Mucosa of stomach (tissue), 1 donor: ENCODE measurements around the gene TBC1D4.

Experiments
- H3K27me3 ChIP-seq: one replicate; pipeline ENCODE4 v1.7.0; 2013; ENCODE audit warnings: mild to moderate bottlenecking, low read length; ENCODE audit not compliant: control insufficient read depth, insufficient read depth
- H3K36me3 ChIP-seq: one replicate; pipeline ENCODE4 v1.7.0; 2013; ENCODE audit warnings: low read length; ENCODE audit not compliant: control insufficient read depth, insufficient read depth
- H3K4me1 ChIP-seq: one replicate; pipeline ENCODE4 v1.7.0; 2013; ENCODE audit warnings: mild to moderate bottlenecking, low read length; ENCODE audit not compliant: control insufficient read depth, insufficient read depth
- H3K4me3 ChIP-seq: one replicate; pipeline ENCODE4 v1.7.0; 2013; ENCODE audit warnings: low read length
- H3K9ac ChIP-seq: one replicate; pipeline ENCODE4 v1.7.0; 2013; ENCODE audit warnings: mild to moderate bottlenecking, low read length, moderate library complexity
- H3K9me3 ChIP-seq: one replicate; pipeline ENCODE4 v1.7.0; 2013; ENCODE audit warnings: mild to moderate bottlenecking, low read length, moderate library complexity; ENCODE audit not compliant: control insufficient read depth
- donor health status: Pancreatic carcinoma.

TBC1D4 gene

GRCh38 chr13:75460644-75461043, 21.3 kb downstream of the TBC1D4 start:
- Histone ChIP-seq H3K9me3 (no peaks in the 10 kb centered on the region), H3K36me3 (no peaks in the 10 kb centered on the region), H3K4me1 (peaks cover 7% of the 10 kb centered on the region), H3K9ac (no peak overlapping the region), H3K27me3 (no peaks in the 10 kb centered on the region), H3K4me3 (no peak overlapping the region)

- H3K9ac ChIP-seq = peak overlapping the region; percentile 37
- no peaks in the 10 kb centered on the region for H3K36me3 ChIP-seq
- H3K9me3 ChIP-seq = no peaks in the 10 kb centered on the region
- no peaks in the 10 kb centered on the region for H3K27me3 ChIP-seq
- no peak overlapping the region for H3K4me3 ChIP-seq
- peaks cover 7% of the 10 kb centered on the region for H3K4me1 ChIP-seq
Measured at GRCh38 chr13:75458696-75459422, 23.1 kb downstream of the TBC1D4 start.

GRCh38 chr13:75455962-75456361, 26.0 kb downstream of the TBC1D4 start:
- H3K36me3 ChIP-seq = no peaks in the 10 kb centered on the region
- H3K27me3 ChIP-seq = no peaks in the 10 kb centered on the region
- peaks cover 7% of the 10 kb centered on the region for H3K4me1 ChIP-seq
- no peak overlapping the region for H3K4me3 ChIP-seq
- no peaks in the 10 kb centered on the region for H3K9me3 ChIP-seq
- no peak overlapping the region for H3K9ac ChIP-seq

GRCh38 chr13:75454497-75454896, 27.5 kb downstream of the TBC1D4 start:
- H3K9me3 ChIP-seq = no peaks in the 10 kb centered on the region
- no peaks in the 10 kb centered on the region for H3K36me3 ChIP-seq
- peaks cover 7% of the 10 kb centered on the region for H3K4me1 ChIP-seq

DNA sequence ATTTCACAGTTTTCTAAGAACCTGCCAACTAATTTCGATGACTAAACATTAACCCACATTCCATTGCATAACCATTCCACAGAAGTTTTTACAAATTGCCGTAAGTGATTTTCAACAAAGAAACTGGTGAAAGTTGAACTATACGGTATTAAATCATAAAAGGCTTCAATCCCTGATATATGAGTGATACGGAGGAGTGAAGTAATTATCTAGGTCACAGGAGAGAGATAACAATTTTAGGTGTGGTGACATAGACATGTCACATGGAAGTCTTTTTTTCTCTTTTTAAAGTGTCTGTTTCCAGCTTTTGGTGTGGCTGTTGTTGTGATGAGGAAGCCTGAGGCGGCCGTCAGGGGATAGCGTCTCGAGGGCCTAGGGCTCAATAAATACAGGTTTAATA, 29.4 kb downstream of the TBC1D4 start:
- Histone ChIP-seq H3K9me3 (no peaks in the 10 kb centered on the region), H3K4me3 (no peak overlapping the region), H3K4me1 (no peaks in the 10 kb centered on the region), H3K9ac (no peak overlapping the region), H3K27me3 (no peaks in the 10 kb centered on the region), H3K36me3 (no peaks in the 10 kb centered on the region)

More at GRCh38 chr13:75454497-75454896, 27.5 kb downstream of the TBC1D4 start:
- Histone ChIP-seq H3K9ac (no peak overlapping the region), H3K4me3 (no peak overlapping the region), H3K27me3 (no peaks in the 10 kb centered on the region)

GRCh38 chr13:75447493-75447892, 34.5 kb downstream of the TBC1D4 start:
- no peak overlapping the region for H3K9ac ChIP-seq
- no peaks in the 10 kb centered on the region for H3K9me3 ChIP-seq
- H3K4me3 ChIP-seq = no peak overlapping the region
- no peaks in the 10 kb centered on the region for H3K4me1 ChIP-seq
- no peaks in the 10 kb centered on the region for H3K27me3 ChIP-seq
- H3K36me3 ChIP-seq = no peaks in the 10 kb centered on the region

- no peaks in the 10 kb centered on the region for H3K27me3 ChIP-seq
- H3K9me3 ChIP-seq = no peaks in the 10 kb centered on the region
- no peaks in the 10 kb centered on the region for H3K4me1 ChIP-seq
- H3K4me3 ChIP-seq = no peak overlapping the region
- no peak overlapping the region for H3K9ac ChIP-seq
- H3K36me3 ChIP-seq = no peaks in the 10 kb centered on the region
Measured at GRCh38 chr13:75446874-75447273, 35.1 kb downstream of the TBC1D4 start.

DNA sequence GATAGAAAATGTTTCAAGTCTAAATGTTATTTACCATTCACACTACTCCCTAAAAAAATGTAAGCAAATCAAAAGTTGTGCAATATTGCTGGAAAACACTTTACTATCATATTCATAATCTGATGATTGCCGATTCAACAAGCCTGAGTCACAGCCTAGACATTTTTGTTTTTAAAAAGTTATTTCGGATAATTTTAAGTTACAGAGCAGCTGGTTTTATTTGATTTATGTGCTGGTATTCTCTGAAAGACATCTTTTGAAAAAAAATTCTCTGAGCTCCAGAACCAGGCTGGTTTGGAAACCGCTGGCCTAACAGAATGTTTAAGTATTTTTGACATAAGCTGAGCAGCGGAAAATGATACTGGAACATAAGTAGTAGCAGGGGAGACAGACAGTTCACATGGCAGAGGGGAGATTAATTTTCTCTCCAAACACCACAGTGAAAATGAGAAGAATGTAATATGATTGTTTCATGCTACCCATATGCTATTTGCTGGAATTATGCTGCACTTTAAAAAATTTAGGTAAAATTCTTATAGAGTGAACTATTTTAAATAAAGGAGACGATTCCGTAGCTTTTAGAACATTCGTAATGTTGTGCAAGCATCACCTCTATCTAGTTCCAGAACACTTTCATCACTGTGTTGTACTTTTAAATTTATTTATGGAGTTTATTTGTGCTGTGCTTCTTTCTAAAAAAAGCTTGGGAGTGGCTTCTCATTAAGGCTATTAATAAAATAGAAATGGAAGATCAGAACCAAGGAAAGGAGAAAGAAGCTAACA, 36.1 kb downstream of the TBC1D4 start:
- H3K9ac ChIP-seq = no peak overlapping the region
- H3K4me3 ChIP-seq = no peak overlapping the region
- H3K9me3 ChIP-seq = no peaks in the 10 kb centered on the region
- no peaks in the 10 kb centered on the region for H3K36me3 ChIP-seq
- no peaks in the 10 kb centered on the region for H3K4me1 ChIP-seq
- H3K27me3 ChIP-seq = no peaks in the 10 kb centered on the region

DNA sequence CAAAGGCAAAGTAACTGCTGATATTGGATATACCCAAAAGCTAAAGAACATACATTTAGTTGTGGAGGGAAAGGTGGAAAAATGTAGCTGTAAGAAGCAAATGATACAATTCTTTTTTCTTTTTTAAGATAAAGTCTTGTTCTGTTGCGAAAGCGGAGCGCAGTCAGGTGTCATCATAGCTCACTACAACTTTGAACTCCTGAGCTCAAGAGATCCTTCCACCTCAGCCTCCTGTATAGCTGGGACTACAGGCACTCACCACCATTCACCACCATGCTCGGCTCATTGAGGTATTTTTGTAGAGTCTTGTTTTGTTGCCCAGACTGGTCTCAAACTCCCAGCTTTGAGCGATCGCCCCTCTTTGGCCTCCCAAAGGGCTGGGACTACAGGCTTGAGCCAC, 38.0 kb downstream of the TBC1D4 start:
- H3K36me3 ChIP-seq = no peaks in the 10 kb centered on the region
- no peaks in the 10 kb centered on the region for H3K4me1 ChIP-seq
- no peak overlapping the region for H3K4me3 ChIP-seq
- no peaks in the 10 kb centered on the region for H3K27me3 ChIP-seq
- H3K9ac ChIP-seq = no peak overlapping the region
- H3K9me3 ChIP-seq = no peaks in the 10 kb centered on the region

GRCh38 chr13:75443356-75443958, 38.5 kb downstream of the TBC1D4 start:
- Histone ChIP-seq H3K9ac (no peak overlapping the region), H3K9me3 (no peaks in the 10 kb centered on the region), H3K4me1 (no peaks in the 10 kb centered on the region), H3K27me3 (no peaks in the 10 kb centered on the region), H3K36me3 (no peaks in the 10 kb centered on the region), H3K4me3 (no peak overlapping the region)

- H3K4me3 ChIP-seq = no peak overlapping the region
- no peaks in the 10 kb centered on the region for H3K36me3 ChIP-seq
- H3K9me3 ChIP-seq = no peaks in the 10 kb centered on the region
- H3K9ac ChIP-seq = no peak overlapping the region
- H3K4me1 ChIP-seq = no peaks in the 10 kb centered on the region
- H3K27me3 ChIP-seq = no peaks in the 10 kb centered on the region
Measured at GRCh38 chr13:75442736-75443234, 39.2 kb downstream of the TBC1D4 start.

GRCh38 chr13:75440100-75440499, 41.9 kb downstream of the TBC1D4 start:
- Histone ChIP-seq H3K4me1 (no peaks in the 10 kb centered on the region), H3K4me3 (no peak overlapping the region), H3K9ac (no peak overlapping the region), H3K36me3 (no peaks in the 10 kb centered on the region), H3K27me3 (no peaks in the 10 kb centered on the region), H3K9me3 (no peaks in the 10 kb centered on the region)
